CD4-positive, CD25-positive, alpha-beta regulatory T cell (primary cell): ENCODE measurements around the gene SLC41A1. TPM values are rescaled to one million over a fixed set of nuclear protein-coding genes. Genes with fewer than 3 reads are reported as not detected.

Experiments used
- ATAC-seq, 2 donors: fragments of 150-1000 bp; cut with Tn5 transposase; one replicate each; pipeline ENCODE4 v1.10.0; 2021; ENCODE audit warnings: low read depth in 2 of 2, moderate number of reproducible peaks in 2 of 2, moderate library complexity in 1 of 2
- DNase-seq, 3 donors: peaks; one replicate each; pipeline versions ENCODE4 v3.0.0 to v3.0.0-alpha.2; 2012 to 2022; ENCODE audit warnings: mixed read lengths in 1 of 3
- H3K27ac ChIP-seq: one replicate; pipeline ENCODE4 v1.7.0; 2013; ENCODE audit warnings: mild to moderate bottlenecking, low read length; ENCODE audit not compliant: insufficient read depth, poor library complexity, severe bottlenecking
- H3K27me3 ChIP-seq: one replicate; pipeline ENCODE4 v1.7.0; 2013; ENCODE audit warnings: low read length; ENCODE audit not compliant: control insufficient read depth, insufficient read depth
- H3K36me3 ChIP-seq: one replicate; pipeline ENCODE4 v1.7.0; 2013; ENCODE audit warnings: mild to moderate bottlenecking, low read length, moderate library complexity; ENCODE audit not compliant: control insufficient read depth, insufficient read depth
- H3K4me1 ChIP-seq: 2 replicates; pipeline ENCODE4 v1.7.0; 2013; ENCODE audit warnings: mild to moderate bottlenecking, low read length; ENCODE audit not compliant: insufficient read depth, control insufficient read depth, poor library complexity, severe bottlenecking
- H3K4me3 ChIP-seq: one replicate; pipeline ENCODE4 v1.7.0; 2013; ENCODE audit warnings: low read depth, mild to moderate bottlenecking, low read length, moderate library complexity
- H3K9me3 ChIP-seq, 2 experiments: 1 replicate in 1 of 2; 2 replicates in 1 of 2; pipeline ENCODE4 v1.7.0; 2013; ENCODE audit warnings: low read length in 2 of 2, mild to moderate bottlenecking in 1 of 2, moderate library complexity in 1 of 2; ENCODE audit not compliant: control insufficient read depth in 2 of 2
- H3K27ac Mint-ChIP-seq, 3 donors: one replicate each; pipeline ENCODE4 v1.8.0; 2020 to 2022; ENCODE audit warnings: mild to moderate bottlenecking in 3 of 3, mixed read lengths in 3 of 3, moderate library complexity in 2 of 3
- H3K27me3 Mint-ChIP-seq: one replicate; pipeline ENCODE4 v1.8.0; 2022; ENCODE audit warnings: mild to moderate bottlenecking, mixed read lengths
- H3K36me3 Mint-ChIP-seq: one replicate; pipeline ENCODE4 v1.8.0; 2020; ENCODE audit warnings: mixed read lengths
- H3K4me1 Mint-ChIP-seq, 4 donors: one replicate each; pipeline ENCODE4 v1.8.0; 2020 to 2022; ENCODE audit warnings: mixed read lengths in 4 of 4, mild to moderate bottlenecking in 1 of 4
- H3K4me3 Mint-ChIP-seq, 4 donors: one replicate each; pipeline ENCODE4 v1.8.0; 2020 to 2022; ENCODE audit warnings: mild to moderate bottlenecking in 4 of 4, mixed read lengths in 4 of 4, moderate library complexity in 3 of 4
- H3K9me3 Mint-ChIP-seq, 7 donors: one replicate each; pipeline ENCODE4 v1.8.0; 2020 to 2022; ENCODE audit warnings: mixed read lengths in 7 of 7, mild to moderate bottlenecking in 3 of 7, moderate library complexity in 2 of 7
- polyA plus RNA-seq, 4 donors: library from polyadenylated mRNA; unstranded; fragments of 300-500 nt; fragmentation: Illumina TruSeq; gene quantifications; one replicate each; pipeline ENCODE4 v1.2.3, GENCODE V29; 2021
- total RNA-seq: library from RNA; stranded (reverse); gene quantifications from one replicate; pipeline ENCODE4 v1.2.3, GENCODE V29; 2022

Gene SLC41A1
- total and polyA plus RNA-seq, 5 donors from 2014 or later = 10.8 to 33.2 (median 13.4) TPM

- Mint-ChIP-seq H3K4me3 (peak within 1 kb of the TSS; percentile 88 to 99 (median 98)), H3K36me3 (peaks cover 15% of the 10 kb centered on the region), H3K4me1 (peaks cover 10 to 55% (median 44%) of the 10 kb centered on the region in 4 donors), H3K9me3 (no peaks in the 10 kb centered on the region), H3K27ac (peak within 1 kb of the TSS; percentile 98 to 99 (median 99)), H3K27me3 (no peaks in the 10 kb centered on the region)
- peak within 1 kb of the TSS; percentile 90 for H3K4me3 ChIP-seq
- H3K4me1 ChIP-seq = peaks cover 45% of the 10 kb centered on the region
- ATAC-seq (peak; percentile 94 to 95), DNase-seq (peak; percentile 83 to 94 (median 89))
- H3K27me3 ChIP-seq = no peaks in the 10 kb centered on the region
- H3K27ac ChIP-seq = peak within 1 kb of the TSS; percentile 94
- H3K9me3 ChIP-seq = no peaks in the 10 kb centered on the region
- H3K36me3 ChIP-seq = peaks cover 10% of the 10 kb centered on the region
Measured at GRCh38 chr1:205775015-205775716, 37.8 kb downstream of the SLC41A1 start, which contains the start of gene RAB29. Gene RAB29, minus strand, starts transcription at chr1:205775482. Its CDS starts 526 bp downstream, at chr1:205774956.

GRCh38 chr1:205774198-205775014 is 38.6 kb downstream of the SLC41A1 start:
- ATAC-seq = no peak
- peak overlapping the region; percentile 88 to 99 (median 98) for H3K4me3 Mint-ChIP-seq
- H3K9me3 Mint-ChIP-seq = no peaks in the 10 kb centered on the region

GRCh38 chr1:205772607-205773032 is 40.4 kb downstream of the SLC41A1 start:
- no peaks in the 10 kb centered on the region for H3K27me3 Mint-ChIP-seq
- no peak overlapping the region for H3K4me3 ChIP-seq
- peaks cover 33% of the 10 kb centered on the region for H3K36me3 ChIP-seq
- H3K4me1 Mint-ChIP-seq = peaks cover 18 to 62% (median 48%) of the 10 kb centered on the region in 4 donors
- no peaks in the 10 kb centered on the region for H3K9me3 ChIP-seq
- H3K27ac Mint-ChIP-seq = peak overlapping the region in 2 of 3 donors; percentile 67 to 99
- no peak for ATAC-seq
- H3K27ac ChIP-seq = peak overlapping the region; percentile 49
- no peaks in the 10 kb centered on the region for H3K27me3 ChIP-seq
- peaks cover 45% of the 10 kb centered on the region for H3K4me1 ChIP-seq
- DNase-seq = no peak
- no peaks in the 10 kb centered on the region for H3K9me3 Mint-ChIP-seq
- H3K4me3 Mint-ChIP-seq = peak overlapping the region; percentile 73 to 99 (median 92)
- H3K36me3 Mint-ChIP-seq = peaks cover 21% of the 10 kb centered on the region

More at GRCh38 chr1:205774198-205775014, 38.6 kb downstream of the SLC41A1 start:
- Histone ChIP-seq H3K4me1 (peaks cover 45% of the 10 kb centered on the region), H3K4me3 (peak overlapping the region; percentile 90), H3K27ac (peak overlapping the region; percentile 94), H3K9me3 (no peaks in the 10 kb centered on the region), H3K36me3 (peaks cover 17% of the 10 kb centered on the region), H3K27me3 (no peaks in the 10 kb centered on the region)
- Mint-ChIP-seq H3K4me1 (peaks cover 10 to 60% (median 44%) of the 10 kb centered on the region in 4 donors), H3K27me3 (no peaks in the 10 kb centered on the region), H3K36me3 (peaks cover 18% of the 10 kb centered on the region), H3K27ac (peak overlapping the region; percentile 98 to 99 (median 99))
- DNase-seq = peak; percentile 27 to 69 (median 32)

GRCh38 chr1:205770618-205771017 is 42.4 kb downstream of the SLC41A1 start:
- ATAC-seq (no peak), DNase-seq (no peak)
- no peak overlapping the region for H3K4me3 ChIP-seq
- Mint-ChIP-seq H3K27ac (peak overlapping the region in 2 of 3 donors; percentile 25 to 31), H3K27me3 (no peaks in the 10 kb centered on the region), H3K36me3 (peaks cover 26% of the 10 kb centered on the region), H3K4me1 (peaks cover 22 to 60% (median 46%) of the 10 kb centered on the region in 4 donors), H3K9me3 (no peaks in the 10 kb centered on the region), H3K4me3 (peak overlapping the region; percentile 38 to 88 (median 54))
- peaks cover 33% of the 10 kb centered on the region for H3K36me3 ChIP-seq
- H3K9me3 ChIP-seq = no peaks in the 10 kb centered on the region
- H3K27me3 ChIP-seq = no peaks in the 10 kb centered on the region
- peaks cover 40% of the 10 kb centered on the region for H3K4me1 ChIP-seq
- H3K27ac ChIP-seq = no peak overlapping the region

- H3K36me3 ChIP-seq = peaks cover 33% of the 10 kb centered on the region
- Mint-ChIP-seq H3K36me3 (peaks cover 26% of the 10 kb centered on the region), H3K27ac (peak overlapping the region; percentile 31 to 73 (median 38))
Measured at GRCh38 chr1:205769641-205770365, 43.2 kb downstream of the SLC41A1 start.

GRCh38 chr1:205767248-205767647 is 45.8 kb downstream of the SLC41A1 start:
- peaks cover 13 to 40% (median 25%) of the 10 kb centered on the region in 4 donors for H3K4me1 Mint-ChIP-seq
- Histone ChIP-seq H3K27me3 (no peaks in the 10 kb centered on the region), H3K9me3 (no peaks in the 10 kb centered on the region), H3K4me3 (no peak overlapping the region), H3K4me1 (peaks cover 10% of the 10 kb centered on the region), H3K27ac (no peak overlapping the region), H3K36me3 (peaks cover 33% of the 10 kb centered on the region)
- no peak overlapping the region for H3K4me3 Mint-ChIP-seq
- peaks cover 19% of the 10 kb centered on the region for H3K36me3 Mint-ChIP-seq
- H3K27ac Mint-ChIP-seq = peak overlapping the region in 1 of 3 donors; percentile 32
- no peaks in the 10 kb centered on the region for H3K27me3 Mint-ChIP-seq
- ATAC-seq (no peak), DNase-seq (no peak)
- H3K9me3 Mint-ChIP-seq = no peaks in the 10 kb centered on the region

More at GRCh38 chr1:205769641-205770365, 43.2 kb downstream of the SLC41A1 start:
- no peaks in the 10 kb centered on the region for H3K9me3 Mint-ChIP-seq
- no peaks in the 10 kb centered on the region for H3K9me3 ChIP-seq
- no peaks in the 10 kb centered on the region for H3K27me3 ChIP-seq
- no peak overlapping the region for H3K4me3 ChIP-seq
- H3K4me3 Mint-ChIP-seq = no peak overlapping the region
- DNase-seq = no peak
- peaks cover 35% of the 10 kb centered on the region for H3K4me1 ChIP-seq
- ATAC-seq = no peak
- H3K27ac ChIP-seq = no peak overlapping the region
- no peaks in the 10 kb centered on the region for H3K27me3 Mint-ChIP-seq
- peaks cover 22 to 54% (median 42%) of the 10 kb centered on the region in 4 donors for H3K4me1 Mint-ChIP-seq

- Mint-ChIP-seq H3K27ac (peak overlapping the region in 1 of 3 donors; percentile 49), H3K27me3 (no peaks in the 10 kb centered on the region), H3K36me3 (peaks cover 18% of the 10 kb centered on the region), H3K4me3 (no peak overlapping the region), H3K9me3 (no peaks in the 10 kb centered on the region), H3K4me1 (peaks cover 8 to 33% (median 20%) of the 10 kb centered on the region in 4 donors)
- H3K4me1 ChIP-seq = peaks cover 4% of the 10 kb centered on the region
- no peak overlapping the region for H3K27ac ChIP-seq
- no peak overlapping the region for H3K4me3 ChIP-seq
- no peaks in the 10 kb centered on the region for H3K9me3 ChIP-seq
- no peaks in the 10 kb centered on the region for H3K27me3 ChIP-seq
- peaks cover 33% of the 10 kb centered on the region for H3K36me3 ChIP-seq
- ATAC-seq = no peak
- DNase-seq = no peak
Measured at GRCh38 chr1:205766570-205766969, 46.4 kb downstream of the SLC41A1 start.
